Neural cell (in vitro differentiated cells): ENCODE data around the gene PPP1R14B. TPM values are rescaled to one million over a fixed set of nuclear protein-coding genes. Genes with fewer than 3 reads are reported as not detected.
A peak's percentile ranks its signal among the peaks of the same experiment; 100 is the strongest.

Experiments used
- H2AFZ ChIP-seq: fragments of 200-600, 300-800 bp; sonication (generic), shearing (Covaris generic); 2 replicates; pipeline ENCODE4 v1.6.0; 2014; ENCODE audit warnings: low read depth, mild to moderate bottlenecking, antibody characterized with exemption, low read length, moderate library complexity
- H3F3A ChIP-seq: fragments of 200-600 bp; shearing (Covaris generic); 2 replicates; pipeline ENCODE4 v1.6.1; 2016; ENCODE audit warnings: mild to moderate bottlenecking, moderate library complexity, mixed read lengths, antibody characterized with exemption, low read length; ENCODE audit not compliant: insufficient read depth, poor library complexity, severe bottlenecking
- H3K27ac ChIP-seq: fragments of 200-600, 300-800 bp; sonication (generic), shearing (Covaris generic); 2 replicates; pipeline ENCODE4 v1.5.1; 2014; ENCODE audit warnings: mild to moderate bottlenecking, low read length, moderate library complexity
- H3K27me3 ChIP-seq: fragments of 300-800, 200-600 bp; sonication (generic), shearing (Covaris generic); 2 replicates; pipeline ENCODE4 v1.6.0; 2014; ENCODE audit warnings: mild to moderate bottlenecking, low read depth, low read length, moderate library complexity; ENCODE audit not compliant: insufficient read depth
- H3K36me3 ChIP-seq: fragments of 300-800, 200-600 bp; sonication (generic), shearing (Covaris generic); 2 replicates; pipeline ENCODE4 v1.5.1; 2014; ENCODE audit warnings: mild to moderate bottlenecking, antibody characterized with exemption, low read length, moderate library complexity; ENCODE audit not compliant: insufficient read depth
- H3K4me2 ChIP-seq: fragments of 300-800, 200-600 bp; sonication (generic), shearing (Covaris generic); 2 replicates; pipeline ENCODE4 v1.6.0; 2014; ENCODE audit warnings: mild to moderate bottlenecking, low read length
- H3K4me3 ChIP-seq: fragments of 300-800, 200-600 bp; sonication (generic), shearing (Covaris generic); 2 replicates; pipeline ENCODE4 v1.5.1; 2014; ENCODE audit warnings: mild to moderate bottlenecking, low read length, moderate library complexity
- H3K79me2 ChIP-seq: fragments of 200-600 bp; shearing (Covaris generic); replicated peaks from 2 replicates; pipeline ENCODE4 v1.6.0; 2014; ENCODE audit warnings: mild to moderate bottlenecking, low read length, moderate library complexity; ENCODE audit not compliant: insufficient read depth
- H3K9ac ChIP-seq: fragments of 300-800, 200-600 bp; sonication (generic), shearing (Covaris generic); 2 replicates; pipeline ENCODE4 v1.6.1; 2016; ENCODE audit warnings: mild to moderate bottlenecking, low read length, mixed read lengths
- H3K9me2 ChIP-seq: fragments of 200-600 bp; shearing (Covaris generic); 2 replicates; pipeline ENCODE4 v1.6.1; 2016; ENCODE audit warnings: mild to moderate bottlenecking, low read length, mixed read lengths; ENCODE audit not compliant: insufficient read depth
- H3K9me3 ChIP-seq: fragments of 200-600, 300-800 bp; sonication (generic), shearing (Covaris generic); 2 replicates; pipeline ENCODE4 v1.6.1; 2016; ENCODE audit warnings: mild to moderate bottlenecking, mixed run types, low read length, moderate library complexity, mixed read lengths
- H4K20me1 ChIP-seq: fragments of 200-600 bp; shearing (Covaris generic); 2 replicates; pipeline ENCODE4 v1.6.1; 2016; ENCODE audit warnings: mild to moderate bottlenecking, mixed run types; ENCODE audit not compliant: insufficient read depth
- CTCF ChIP-seq: fragments of 450-650 bp; IDR thresholded peaks from 2 replicates; pipeline ENCODE4 v1.5.1; 2014; ENCODE audit warnings: antibody characterized with exemption, mild to moderate bottlenecking, moderate library complexity; ENCODE audit not compliant: poor library complexity, severe bottlenecking
- EP300 ChIP-seq: fragments of 450-650 bp; conservative IDR thresholded peaks from 2 replicates; pipeline ENCODE4 v1.6.1; 2014; ENCODE audit warnings: antibody characterized with exemption, mild to moderate bottlenecking, moderate library complexity; ENCODE audit not compliant: poor library complexity, severe bottlenecking
- EZH2 ChIP-seq: fragments of 200-600, 300-800 bp; shearing (Covaris generic), sonication (generic); IDR thresholded peaks from 2 replicates; pipeline ENCODE4 v1.6.1; 2014; ENCODE audit warnings: antibody characterized with exemption, low read length, borderline replicate concordance, mild to moderate bottlenecking; ENCODE audit not compliant: insufficient read depth, poor library complexity, severe bottlenecking
- MXI1 ChIP-seq: fragments of 450-650 bp; conservative IDR thresholded peaks from 2 replicates; pipeline ENCODE4 v1.6.1; 2014; ENCODE audit warnings: antibody characterized with exemption, mild to moderate bottlenecking; ENCODE audit not compliant: poor library complexity, severe bottlenecking
- POLR2AphosphoS5 ChIP-seq: IDR thresholded peaks from 2 replicates; pipeline ENCODE4 v1.6.1; 2012
- RAD21 ChIP-seq: fragments of 450-650 bp; conservative IDR thresholded peaks from 2 replicates; pipeline ENCODE4 v1.6.1; 2014; ENCODE audit warnings: antibody characterized with exemption, mild to moderate bottlenecking, moderate library complexity
- REST ChIP-seq: IDR thresholded peaks from 2 replicates; pipeline ENCODE4 v1.6.1; 2012; ENCODE audit warnings: borderline replicate concordance
- SMC3 ChIP-seq: fragments of 450-650 bp; conservative IDR thresholded peaks from 2 replicates; pipeline ENCODE4 v1.6.1; 2014; ENCODE audit warnings: antibody characterized with exemption, mild to moderate bottlenecking, moderate library complexity; ENCODE audit not compliant: poor library complexity
- TAF1 ChIP-seq: IDR thresholded peaks from 2 replicates; pipeline ENCODE4 v1.6.1; 2012; ENCODE audit warnings: low read depth
- polyA plus RNA-seq: library from polyadenylated mRNA; depleted of rRNA; stranded (reverse); fragments of >200 nt; gene quantifications from 2 replicates; pipeline ENCODE4 v1.2.3, GENCODE V29; 2014

Gene PPP1R14B
- polyA plus RNA-seq, 1 donor from 2014 or later = 400 TPM

GRCh38 chr11:64224891-64225607 is 21.7 kb downstream of the PPP1R14B start:
- Histone ChIP-seq H2AFZ (no peak overlapping the region), H3F3A (no peaks in the 10 kb centered on the region), H3K9me3 (no peaks in the 10 kb centered on the region), H3K9ac (peak overlapping the region; percentile 83), H3K27me3 (no peaks in the 10 kb centered on the region), H3K36me3 (no peaks in the 10 kb centered on the region), H4K20me1 (no peaks in the 10 kb centered on the region), H3K79me2 (peaks cover 6% of the 10 kb centered on the region), H3K4me2 (peak overlapping the region; percentile 68), H3K9me2 (no peaks in the 10 kb centered on the region), H3K27ac (no peak overlapping the region), H3K4me3 (peak overlapping the region; percentile 84)
- TF ChIP-seq EZH2 (no peak), RAD21 (no peak), EP300 (no peak), TAF1 (no peak), POLR2AphosphoS5 (no peak), MXI1 (no peak)

- Histone ChIP-seq H3K36me3 (no peaks in the 10 kb centered on the region), H3K4me2 (no peak overlapping the region), H3K4me3 (no peak overlapping the region), H4K20me1 (no peaks in the 10 kb centered on the region), H3K27me3 (no peaks in the 10 kb centered on the region), H3F3A (no peaks in the 10 kb centered on the region), H3K9me2 (no peaks in the 10 kb centered on the region), H3K27ac (no peak overlapping the region), H3K9me3 (no peaks in the 10 kb centered on the region), H3K9ac (no peak overlapping the region), H3K79me2 (peaks cover 6% of the 10 kb centered on the region), H2AFZ (no peak overlapping the region)
- TF ChIP-seq CTCF (no peak), SMC3 (no peak), RAD21 (no peak), MXI1 (no peak), EZH2 (no peak), REST (no peak), EP300 (no peak)
Observed at GRCh38 chr11:64224151-64224890, 22.4 kb downstream of the PPP1R14B start.
